ENCODE measurements around the gene PTRHD1. TPM values are rescaled to one million over a fixed set of nuclear protein-coding genes. Genes with fewer than 3 reads are reported as not detected.

The PTRHD1 gene
- total and polyA plus RNA-seq, 7 donors: 16.6 to 38.3 (median 27.1) TPM

- Histone ChIP-seq H3K27ac (no peak overlapping the region), H3K4me3 (no peak overlapping the region), H3K9me3 (no peaks in the 10 kb centered on the region), H3K4me1 (peaks cover 7% of the 10 kb centered on the region), H3K27me3 (ENCODE audit: insufficient read depth in 3 of 3, low read length in 2 of 3) (no peaks in the 10 kb centered on the region), H3K36me3 (ENCODE audit: insufficient read depth in 1 of 2, low read depth in 1 of 2) (peaks cover 0 to 19% of the 10 kb centered on the region in 2 donors)
- no peak for DNase-seq
- no peak for TF ChIP-seq CTCF (IDR thresholded peaks at IDR 0.05)
- 94 to 98% (median 94%) methylated on average over 5 of the region's 5 CpGs for WGBS, 3 donors
- intact Hi-C loops (cut with DNase I): no loop called here
- no peak for ATAC-seq
These were observed 1.7 kb downstream of the PTRHD1 start for GRCh38 chr2:24791452-24791851.

GRCh38 chr2:24788816-24789215 lies 4.4 kb downstream of the PTRHD1 start:
- intact Hi-C loops (cut with DNase I): no loop called here
- ATAC-seq (no peak), DNase-seq (no peak)
- H3K27ac ChIP-seq: no peak overlapping the region
- 52 to 73% (median 72%) methylated on average over 3 of the region's 3 CpGs for WGBS, 3 donors
- H3K27me3 ChIP-seq (ENCODE audit: insufficient read depth in 3 of 3, low read length in 2 of 3): no peaks in the 10 kb centered on the region
- H3K4me3 ChIP-seq: no peak overlapping the region
- peaks cover 3% of the 10 kb centered on the region for H3K4me1 ChIP-seq
- H3K9me3 ChIP-seq: no peaks in the 10 kb centered on the region
- peaks cover 0 to 19% of the 10 kb centered on the region in 2 donors for H3K36me3 ChIP-seq (ENCODE audit: insufficient read depth in 1 of 2, low read depth in 1 of 2)
- TF ChIP-seq CTCF (IDR thresholded peaks at IDR 0.05): no peak

- no peak for TF ChIP-seq CTCF (IDR thresholded peaks at IDR 0.05)
These were observed 5.7 kb downstream of the PTRHD1 start for GRCh38 chr2:24787532-24787931.

GRCh38 chr2:24785671-24786321 lies 7.4 kb downstream of the PTRHD1 start:
- peaks cover 0 to 19% of the 10 kb centered on the region in 2 donors for H3K36me3 ChIP-seq (ENCODE audit: insufficient read depth in 1 of 2, low read depth in 1 of 2)
- H3K4me1 ChIP-seq: no peaks in the 10 kb centered on the region
- DNase-seq (no peak), ATAC-seq (no peak)
- no peaks in the 10 kb centered on the region for H3K27me3 ChIP-seq (ENCODE audit: insufficient read depth in 3 of 3, low read length in 2 of 3)
- 70 to 79% (median 77%) methylated on average over 6 of the region's 6 CpGs for WGBS, 3 donors
- H3K4me3 ChIP-seq: no peak overlapping the region
- H3K9me3 ChIP-seq: no peaks in the 10 kb centered on the region
- intact Hi-C loops (cut with DNase I): no loop called here
- no peak for TF ChIP-seq CTCF (IDR thresholded peaks at IDR 0.05)
- H3K27ac ChIP-seq: no peak overlapping the region

More at GRCh38 chr2:24787532-24787931, 5.7 kb downstream of the PTRHD1 start:
- ATAC-seq: no peak
- peaks cover 0 to 19% of the 10 kb centered on the region in 2 donors for H3K36me3 ChIP-seq (ENCODE audit: insufficient read depth in 1 of 2, low read depth in 1 of 2)
- no peak overlapping the region for H3K27ac ChIP-seq
- intact Hi-C loops (cut with DNase I): no loop called here
- no peaks in the 10 kb centered on the region for H3K27me3 ChIP-seq (ENCODE audit: insufficient read depth in 3 of 3, low read length in 2 of 3)
- no peaks in the 10 kb centered on the region for H3K4me1 ChIP-seq
- DNase-seq: no peak
- WGBS, 3 donors: 71 to 85% (median 81%) methylated on average over 2 of the region's 2 CpGs
- H3K9me3 ChIP-seq: no peaks in the 10 kb centered on the region
- no peak overlapping the region for H3K4me3 ChIP-seq

- peaks cover 0 to 2% of the 10 kb centered on the region in 2 donors for H3K36me3 ChIP-seq (ENCODE audit: insufficient read depth in 1 of 2, low read depth in 1 of 2)
- no peaks in the 10 kb centered on the region for H3K9me3 ChIP-seq
- H3K27ac ChIP-seq: no peak overlapping the region
- WGBS, 3 donors: 81 to 89% (median 85%) methylated on average over 3 of the region's 3 CpGs
- DNase-seq: no peak
- no peak for TF ChIP-seq CTCF (IDR thresholded peaks at IDR 0.05)
- no peaks in the 10 kb centered on the region for H3K27me3 ChIP-seq (ENCODE audit: insufficient read depth in 3 of 3, low read length in 2 of 3)
- ATAC-seq: no peak
- intact Hi-C loops (cut with DNase I): no loop called here
- no peaks in the 10 kb centered on the region for H3K4me1 ChIP-seq
- no peak overlapping the region for H3K4me3 ChIP-seq
These were observed 9.6 kb downstream of the PTRHD1 start for GRCh38 chr2:24783641-24784040.
